Body of pancreas (tissue), 4 donors: ENCODE measurements around the gene NAP1L2. TPM values are rescaled to one million over a fixed set of nuclear protein-coding genes. Genes with fewer than 3 reads are reported as not detected.

ENCODE experiments used
- ATAC-seq: fragments of 150-250 bp; one replicate; pipeline ENCODE4 v1.9.1; 2016
- DNase-seq, 4 donors: peaks; one replicate each; pipeline ENCODE4 v3.0.0-alpha.2; 2019
- H3K27ac ChIP-seq, 4 donors: fragments of 200-600 bp; sonication (generic); 1 replicate in 3 of 4; 2 replicates in 1 of 4; pipeline versions ENCODE4 v1.5.1 to v1.6.1; 2016 to 2019; ENCODE audit warnings: mild to moderate bottlenecking in 1 of 4, mixed read lengths in 1 of 4, moderate library complexity in 1 of 4
- H3K27me3 ChIP-seq, 2 donors: fragments of 200-600 bp; sonication (generic); one replicate each; pipeline ENCODE4 v1.6.0; 2016; ENCODE audit warnings: mild to moderate bottlenecking in 1 of 2
- H3K36me3 ChIP-seq, 2 donors: fragments of 200-600 bp; sonication (generic); replicated peaks in 1 of 2; 2 replicates each; pipeline ENCODE4 v1.5.1; 2016; ENCODE audit warnings: low read depth in 2 of 2; ENCODE audit not compliant: insufficient read depth in 1 of 2
- H3K4me1 ChIP-seq: fragments of 200-600 bp; sonication (generic); one replicate; pipeline ENCODE4 v1.6.0; 2016
- H3K4me3 ChIP-seq, 2 donors: fragments of 200-600 bp; sonication (generic); 1 replicate in 1 of 2; 2 replicates in 1 of 2; pipeline ENCODE4 v1.5.1; 2016 to 2019
- H3K9me3 ChIP-seq, 3 donors: fragments of 200-600 bp; sonication (generic); 1 replicate in 2 of 3; 2 replicates in 1 of 3; pipeline ENCODE4 v1.5.1; 2016
- POLR2A ChIP-seq, 3 donors: fragments of 450-650 bp; IDR thresholded peaks; one replicate each; pipeline ENCODE4 v1.6.1; 2016; ENCODE audit warnings: antibody characterized with exemption in 3 of 3, mild to moderate bottlenecking in 2 of 3
- WGBS, 2 donors: methylation state at CpG; one replicate each; pipeline ENCODE4 v1.1.5; 2017; 5-methylcytosine and 5-hydroxymethylcytosine counted together
- intact Hi-C: fragments of 100-400 bp; cut with DNase I; formaldehyde crosslinking; loops from one replicate; pipeline ENCODE4 v1.15.1; 2023
- total RNA-seq, 2 donors: library from RNA; depleted of rRNA; stranded (reverse); fragments of >200 nt; gene quantifications; one replicate each; pipeline ENCODE4 v1.1.0, GENCODE V29; 2016
- TF ChIP-seq, protein P1 (sequence below), 7 experiments: fragments of 450-650 bp in 4 of 7; fragments of 200-600 bp in 3 of 7; sonication (generic) in 3 of 7; IDR thresholded peaks; one replicate each; pipeline ENCODE4 v1.5.1; 2016 to 2019; ENCODE audit warnings: antibody characterized with exemption in 7 of 7

Gene NAP1L2, protein sequence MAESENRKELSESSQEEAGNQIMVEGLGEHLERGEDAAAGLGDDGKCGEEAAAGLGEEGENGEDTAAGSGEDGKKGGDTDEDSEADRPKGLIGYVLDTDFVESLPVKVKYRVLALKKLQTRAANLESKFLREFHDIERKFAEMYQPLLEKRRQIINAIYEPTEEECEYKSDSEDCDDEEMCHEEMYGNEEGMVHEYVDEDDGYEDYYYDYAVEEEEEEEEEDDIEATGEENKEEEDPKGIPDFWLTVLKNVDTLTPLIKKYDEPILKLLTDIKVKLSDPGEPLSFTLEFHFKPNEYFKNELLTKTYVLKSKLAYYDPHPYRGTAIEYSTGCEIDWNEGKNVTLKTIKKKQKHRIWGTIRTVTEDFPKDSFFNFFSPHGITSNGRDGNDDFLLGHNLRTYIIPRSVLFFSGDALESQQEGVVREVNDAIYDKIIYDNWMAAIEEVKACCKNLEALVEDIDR
- 1 to 10 TPM in 1 of 2 donors, under 1 TPM in 1; 0.66 to 3.4 TPM for total RNA-seq

- WGBS, 2 donors = 0 to 1% methylated on average over 4 to 29 of the region's 30 CpGs
- peak within 1 kb of the TSS in 1 of 2 donors; percentile 41 for H3K4me3 ChIP-seq
- H3K27ac ChIP-seq = peak within 1 kb of the TSS in 3 of 4 donors; percentile 39 to 56 (median 55)
- no peaks in the 10 kb centered on the region for H3K9me3 ChIP-seq
- H3K4me1 ChIP-seq = no peaks in the 10 kb centered on the region
- DNase-seq = peak; percentile 41 to 66 (median 54)
- no peaks in the 10 kb centered on the region for H3K36me3 ChIP-seq
- H3K27me3 ChIP-seq = no peaks in the 10 kb centered on the region
- TF ChIP-seq, protein P1, sequence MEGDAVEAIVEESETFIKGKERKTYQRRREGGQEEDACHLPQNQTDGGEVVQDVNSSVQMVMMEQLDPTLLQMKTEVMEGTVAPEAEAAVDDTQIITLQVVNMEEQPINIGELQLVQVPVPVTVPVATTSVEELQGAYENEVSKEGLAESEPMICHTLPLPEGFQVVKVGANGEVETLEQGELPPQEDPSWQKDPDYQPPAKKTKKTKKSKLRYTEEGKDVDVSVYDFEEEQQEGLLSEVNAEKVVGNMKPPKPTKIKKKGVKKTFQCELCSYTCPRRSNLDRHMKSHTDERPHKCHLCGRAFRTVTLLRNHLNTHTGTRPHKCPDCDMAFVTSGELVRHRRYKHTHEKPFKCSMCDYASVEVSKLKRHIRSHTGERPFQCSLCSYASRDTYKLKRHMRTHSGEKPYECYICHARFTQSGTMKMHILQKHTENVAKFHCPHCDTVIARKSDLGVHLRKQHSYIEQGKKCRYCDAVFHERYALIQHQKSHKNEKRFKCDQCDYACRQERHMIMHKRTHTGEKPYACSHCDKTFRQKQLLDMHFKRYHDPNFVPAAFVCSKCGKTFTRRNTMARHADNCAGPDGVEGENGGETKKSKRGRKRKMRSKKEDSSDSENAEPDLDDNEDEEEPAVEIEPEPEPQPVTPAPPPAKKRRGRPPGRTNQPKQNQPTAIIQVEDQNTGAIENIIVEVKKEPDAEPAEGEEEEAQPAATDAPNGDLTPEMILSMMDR (IDR thresholded peaks at IDR 0.05) = no peak
- TF ChIP-seq POLR2A (IDR thresholded peaks at IDR 0.05) = peak; percentile 14 to 67 (median 61)
- ATAC-seq = peak; percentile 95
- intact Hi-C loops = no loop called here
Measured at GRCh38 chrX:73214426-73215094, at the start of gene NAP1L2. TSS of gene NAP1L2 (minus strand) at chrX:73214851. CDS start at chrX:73214492, 359 bp downstream.

DNA sequence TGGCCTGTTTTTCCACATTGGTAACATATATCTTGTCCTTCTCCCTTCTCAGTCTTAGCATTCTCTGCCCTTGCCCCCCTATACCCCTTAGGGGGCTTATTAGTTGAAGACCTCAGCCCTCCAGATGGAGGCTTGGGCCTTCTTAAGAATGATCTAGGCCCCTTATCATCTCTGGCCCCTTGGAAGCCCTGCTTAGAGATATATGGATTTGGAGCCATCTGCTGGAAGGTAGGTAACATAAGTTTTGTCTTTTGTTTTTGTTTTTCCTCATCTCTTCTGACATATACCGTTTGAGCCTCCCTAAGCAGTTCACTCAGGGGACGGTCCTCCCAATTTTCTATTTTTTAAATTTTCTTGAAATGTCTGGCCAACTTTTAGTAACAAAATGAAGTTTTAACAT lies 48.3 kb upstream of the NAP1L2 start:
- no peak overlapping the region for H3K27ac ChIP-seq
- no peaks in the 10 kb centered on the region for H3K4me1 ChIP-seq
- H3K27me3 ChIP-seq = no peaks in the 10 kb centered on the region
- ATAC-seq (no peak), DNase-seq (no peak)
- no peaks in the 10 kb centered on the region for H3K9me3 ChIP-seq
- H3K4me3 ChIP-seq = no peak overlapping the region
- no peaks in the 10 kb centered on the region for H3K36me3 ChIP-seq
- 17 to 25% methylated on average over 2 of the region's 2 CpGs for WGBS, 2 donors
- TF ChIP-seq, protein P1 (IDR thresholded peaks at IDR 0.05) = peak in 4 of 7 experiments; percentile 12 to 38 (median 16)
- no peak for TF ChIP-seq POLR2A (IDR thresholded peaks at IDR 0.05)
- intact Hi-C loops = no loop called here

DNA sequence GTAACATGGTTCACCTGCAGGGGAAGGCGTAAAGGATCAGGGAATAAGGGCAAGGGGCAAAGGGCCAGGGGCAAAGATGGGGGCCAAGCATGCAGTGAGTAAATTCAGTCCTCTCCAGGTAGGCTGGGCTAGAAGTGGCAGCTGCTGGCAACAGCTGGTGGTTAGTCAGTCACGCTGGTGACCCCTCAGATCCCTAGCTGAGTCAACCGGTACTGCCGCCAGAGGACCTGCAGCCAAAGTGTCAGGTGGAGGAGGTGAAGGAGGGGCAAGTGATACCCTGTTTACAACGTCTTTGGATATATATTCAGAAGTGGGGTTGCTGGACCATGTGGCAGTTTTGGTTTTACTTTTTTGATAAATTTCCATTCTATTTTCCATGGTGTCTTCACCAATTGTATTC lies 24.6 kb upstream of the NAP1L2 start:
- Histone ChIP-seq H3K4me3 (no peak overlapping the region), H3K36me3 (no peaks in the 10 kb centered on the region), H3K9me3 (no peaks in the 10 kb centered on the region), H3K4me1 (no peaks in the 10 kb centered on the region), H3K27me3 (no peaks in the 10 kb centered on the region), H3K27ac (no peak overlapping the region)
- WGBS, 2 donors = 47 to 53% methylated on average over 2 to 5 of the region's 5 CpGs
- TF ChIP-seq POLR2A (IDR thresholded peaks at IDR 0.05) = no peak
- TF ChIP-seq, protein P1 (IDR thresholded peaks at IDR 0.05) = no peak
- ATAC-seq (no peak), DNase-seq (no peak)
- intact Hi-C loops = no loop called here

DNA sequence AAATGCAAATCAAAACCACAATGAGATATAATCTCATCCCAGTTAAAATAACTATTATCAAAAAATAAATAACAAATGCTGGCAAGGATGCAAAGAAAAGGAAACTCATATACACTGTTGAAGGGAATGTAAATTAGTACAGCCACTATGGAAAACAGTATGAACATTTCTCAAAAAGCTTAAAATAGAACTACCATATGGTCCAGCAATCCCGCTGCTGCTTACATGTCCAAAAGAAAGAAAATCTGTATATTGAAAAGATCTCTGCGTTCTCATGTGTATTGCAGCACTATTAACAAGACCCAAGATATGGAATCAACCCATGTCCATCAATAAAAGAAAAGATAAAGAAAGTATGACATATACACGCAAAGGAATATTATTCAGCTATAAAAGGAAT lies 3.0 kb upstream of the NAP1L2 start:
- intact Hi-C loops = no loop called here
- 69 to 70% methylated on average over 3 of the region's 3 CpGs for WGBS, 2 donors
- Histone ChIP-seq H3K27ac (no peak overlapping the region), H3K4me3 (no peak overlapping the region), H3K36me3 (no peaks in the 10 kb centered on the region), H3K9me3 (no peaks in the 10 kb centered on the region), H3K27me3 (no peaks in the 10 kb centered on the region), H3K4me1 (no peaks in the 10 kb centered on the region)
- DNase-seq (no peak), ATAC-seq (no peak)
- TF ChIP-seq POLR2A (IDR thresholded peaks at IDR 0.05) = no peak
- TF ChIP-seq, protein P1 (IDR thresholded peaks at IDR 0.05) = no peak
